Stimulated activated CD4-positive, alpha-beta T cell treated with anti-CD3 and anti-CD28 coated beads, Interleukin-12 subunit alpha, Interleukin-12 subunit beta, amount 100 ng/mL, for 24 hours (primary cell): ENCODE measurements around the gene RAB4A.
"Not testable (repeated sequence)": the region's sequence is repeated elsewhere in the genome, so short reads cannot be mapped to it uniquely, and the experiment has no call there.

Experiments
- DNase-seq, 2 experiments: peaks; one replicate each; pipeline ENCODE4 v3.0.0-alpha.2; 2020; ENCODE audit warnings: low read depth in 2 of 2

Gene RAB4A

GRCh38 chr1:229298420-229298819 lies 27.5 kb downstream of the RAB4A start:
- DNase-seq, result no peak

- DNase-seq, result no peak
Measured at GRCh38 chr1:229298887-229299503, 28.1 kb downstream of the RAB4A start.

DNA sequence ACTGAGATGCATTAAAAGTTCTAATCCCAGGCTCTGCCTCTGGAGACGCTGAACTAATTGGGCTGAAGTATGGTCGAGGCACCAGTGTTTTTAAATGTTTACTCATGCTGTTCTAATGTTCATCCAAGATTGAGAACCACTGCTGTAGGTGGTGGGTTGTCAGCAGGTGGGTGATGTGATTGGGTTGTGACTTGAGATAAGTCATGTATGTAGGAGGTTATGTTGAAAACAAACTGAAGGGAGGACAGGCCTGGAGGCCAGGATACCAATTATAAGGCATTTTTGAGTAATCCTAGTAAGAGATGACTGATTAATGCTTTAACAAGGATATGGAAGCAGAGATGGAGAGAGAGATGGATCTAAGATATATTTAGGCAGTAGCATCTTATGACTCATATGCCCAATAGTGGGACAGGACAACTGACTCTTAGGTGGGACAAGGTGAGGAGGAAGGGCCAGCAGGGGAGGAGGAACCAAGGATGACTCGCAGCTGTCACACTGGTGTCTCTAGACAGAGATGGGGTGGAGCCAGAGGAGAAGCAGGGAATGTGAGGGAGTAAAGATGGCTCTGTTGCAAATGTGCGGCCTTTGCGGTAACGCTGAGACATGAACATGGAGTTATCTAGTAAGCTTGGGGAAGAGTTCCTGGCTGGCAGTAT lies 29.3 kb downstream of the RAB4A start:
- no peak for DNase-seq

DNA sequence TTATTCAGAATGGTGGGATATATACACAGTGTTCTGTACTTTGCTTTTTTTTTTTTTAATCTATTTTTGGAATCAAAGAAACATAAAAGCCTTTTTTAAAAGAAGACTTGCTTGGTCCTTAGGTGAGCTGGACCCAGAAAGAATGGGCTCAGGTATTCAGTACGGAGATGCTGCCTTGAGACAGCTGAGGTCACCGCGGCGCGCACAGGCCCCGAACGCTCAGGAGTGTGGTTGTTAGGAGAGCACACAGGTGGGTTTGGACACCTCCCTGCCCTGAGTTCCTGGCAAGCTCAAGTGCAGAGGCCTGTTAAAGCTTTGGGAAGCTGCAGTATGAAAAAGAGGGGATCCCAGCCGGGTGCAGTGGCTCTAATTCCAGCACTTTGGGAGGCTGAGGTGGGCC lies 31.8 kb downstream of the RAB4A start:
- DNase-seq, result no peak

- no peak for DNase-seq
Measured at GRCh38 chr1:229303855-229304254, 32.9 kb downstream of the RAB4A start.

GRCh38 chr1:229305392-229305791 lies 34.5 kb downstream of the RAB4A start:
- no peak for DNase-seq

DNA sequence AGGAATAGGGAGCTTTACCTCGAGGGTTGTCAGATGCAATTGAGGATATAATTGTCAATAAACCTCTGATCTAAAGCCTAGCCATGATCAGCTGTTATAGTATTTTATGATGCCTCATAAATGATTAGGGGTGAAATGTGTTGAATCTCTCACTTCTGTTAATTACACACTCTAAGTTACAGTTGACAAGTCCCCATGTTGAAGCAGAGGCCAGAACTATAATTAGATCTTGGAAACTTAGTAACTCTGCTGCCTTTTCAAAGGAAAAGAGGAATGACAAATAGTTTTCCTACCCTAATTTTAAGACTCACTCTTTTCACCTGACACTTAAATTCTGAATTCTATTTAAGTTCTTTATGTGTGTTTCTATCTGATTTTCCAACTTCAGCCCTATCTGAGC lies 38.2 kb downstream of the RAB4A start:
- DNase-seq, result no peak

- no peak for DNase-seq
Measured at GRCh38 chr1:229309684-229310083, 38.8 kb downstream of the RAB4A start.

DNA sequence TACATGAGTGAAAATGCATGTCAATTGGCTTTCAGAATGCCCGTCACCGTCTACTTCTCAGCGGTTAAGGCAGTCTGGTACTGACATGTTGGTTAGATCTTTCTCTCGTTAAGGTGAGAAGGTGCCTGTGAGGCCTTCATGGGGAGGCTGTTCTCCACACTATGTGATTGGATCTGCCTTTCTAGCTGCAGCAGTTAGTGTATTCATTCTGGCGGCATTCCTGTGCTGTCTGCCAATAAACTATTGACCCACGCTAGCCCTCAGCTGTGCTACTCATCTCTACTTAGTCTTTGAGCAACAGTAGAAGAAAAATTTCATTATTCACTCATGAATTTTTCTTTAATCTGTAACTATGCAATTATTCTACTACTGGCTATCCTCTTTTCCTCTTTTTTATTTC lies 39.9 kb downstream of the RAB4A start:
- no peak for DNase-seq

- no peak for DNase-seq
Measured at GRCh38 chr1:229316166-229316565, 45.3 kb downstream of the RAB4A start.

DNA sequence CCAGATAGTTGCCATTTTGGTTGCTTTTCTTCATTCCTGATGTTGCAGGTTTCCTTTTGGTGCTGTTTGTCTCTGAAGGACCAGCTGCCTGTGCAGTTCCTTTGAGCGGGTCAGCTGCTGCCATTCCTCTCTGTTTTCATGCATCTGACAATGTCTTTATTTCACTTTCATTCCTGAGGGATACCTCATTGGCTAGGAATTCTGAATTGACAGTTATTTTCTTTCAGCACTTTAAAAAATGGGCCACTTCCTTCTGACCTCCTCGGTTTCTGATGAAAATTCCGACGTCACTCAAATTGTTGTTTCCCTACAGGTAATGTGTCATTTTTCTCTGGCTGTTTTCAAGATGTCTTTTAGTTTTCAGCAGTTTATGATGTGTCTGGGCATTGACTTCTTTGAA lies 47.1 kb downstream of the RAB4A start:
- no peak for DNase-seq

GRCh38 chr1:229319487-229319886 lies 48.6 kb downstream of the RAB4A start:
- no peak for DNase-seq

GRCh38 chr1:229323201-229323600 lies 52.3 kb downstream of the RAB4A start:
- DNase-seq, result no peak

DNA sequence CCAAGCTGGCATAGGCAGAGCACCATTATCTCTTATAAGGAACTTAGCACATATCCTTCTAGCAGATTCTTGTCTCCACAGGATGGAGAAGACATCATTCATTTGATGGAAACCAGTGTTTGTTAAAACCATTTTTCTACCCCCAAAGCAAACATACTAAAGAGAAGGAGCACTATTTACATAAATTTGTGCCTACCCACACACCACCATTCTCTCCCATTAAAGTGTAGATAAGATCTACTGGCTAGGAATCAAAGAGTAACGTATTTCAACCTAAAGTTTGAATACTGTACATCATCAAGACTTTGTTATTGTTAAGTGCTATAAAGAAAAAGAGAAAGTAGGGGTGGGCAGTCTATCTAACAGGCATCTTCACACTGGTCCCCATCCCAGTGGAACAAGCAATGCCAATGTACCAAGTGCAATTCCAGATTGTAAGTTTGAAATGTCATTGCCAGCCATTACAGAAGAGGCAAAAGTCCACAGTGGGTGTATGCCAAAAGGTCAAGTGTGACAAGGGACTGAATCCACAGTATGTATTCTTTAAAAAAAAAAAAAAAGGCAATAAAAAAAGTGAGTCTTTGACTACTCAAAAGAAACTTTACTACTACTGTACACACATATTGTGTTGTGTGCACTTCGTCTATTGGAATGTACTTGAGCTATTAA lies 53.1 kb downstream of the RAB4A start:
- DNase-seq, result no peak

DNA sequence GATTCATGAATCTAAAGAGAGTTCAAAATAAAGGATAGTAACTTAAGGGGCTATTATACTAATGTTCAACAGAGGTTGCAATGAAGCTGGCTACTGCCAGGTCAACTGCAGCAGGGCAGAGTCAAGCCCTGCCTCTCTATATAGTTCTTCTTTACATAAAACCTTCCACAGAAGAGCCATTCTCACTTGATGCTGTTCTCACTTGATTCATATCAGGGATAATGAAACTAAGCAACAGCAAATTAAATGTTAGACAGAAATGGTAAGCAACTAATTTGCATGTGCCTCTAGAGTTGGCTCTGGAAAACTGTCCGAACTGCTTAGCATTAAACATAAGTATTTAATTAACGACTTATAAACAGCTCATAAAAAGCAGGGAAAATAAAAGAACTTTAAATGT lies 54.5 kb downstream of the RAB4A start:
- DNase-seq, result no peak

- no peak for DNase-seq
Measured at GRCh38 chr1:229325853-229326487, 55.1 kb downstream of the RAB4A start.

DNA sequence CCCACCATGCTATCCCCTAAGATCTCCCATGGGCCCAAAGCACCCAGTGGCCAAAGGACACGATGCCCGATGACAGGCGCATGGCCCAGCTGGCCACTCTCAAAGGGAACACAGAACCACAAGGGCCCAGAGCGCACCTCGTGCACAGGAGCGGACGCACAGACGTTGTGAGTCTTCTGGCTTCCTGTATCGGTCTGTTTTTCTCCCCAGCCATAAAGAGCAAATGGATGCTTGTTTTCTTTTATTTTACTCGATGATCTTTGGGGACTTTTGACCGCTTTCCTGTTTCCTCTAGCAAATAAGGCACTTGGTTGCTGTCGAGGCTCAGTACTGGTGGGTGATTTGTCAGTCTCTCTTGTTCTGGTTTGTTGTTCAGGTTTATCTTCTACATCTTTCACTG lies 55.7 kb downstream of the RAB4A start:
- DNase-seq, result no peak

DNA sequence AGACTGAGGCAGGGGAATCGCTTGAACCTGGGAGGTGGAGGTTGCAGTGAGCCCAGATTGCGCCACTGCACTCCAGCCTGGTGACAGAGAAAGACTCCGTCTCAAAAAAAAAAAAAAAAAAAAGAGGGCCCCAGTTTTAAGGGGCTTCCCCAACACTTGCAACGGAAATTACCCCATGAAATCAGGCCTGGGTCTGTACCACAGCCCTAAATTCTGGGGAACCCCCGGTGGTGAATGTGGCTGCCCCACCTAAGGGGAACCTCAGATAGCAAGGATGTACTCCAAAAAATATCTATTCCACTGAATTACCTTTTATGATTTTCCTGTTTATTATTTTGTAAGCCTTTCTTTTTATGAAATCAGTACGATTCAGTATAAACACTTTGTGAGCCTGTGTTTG lies 56.9 kb downstream of the RAB4A start:
- DNase-seq, result not testable (repeated sequence)

- DNase-seq, result no peak
Measured at GRCh38 chr1:229328598-229329362, 57.9 kb downstream of the RAB4A start.

DNA sequence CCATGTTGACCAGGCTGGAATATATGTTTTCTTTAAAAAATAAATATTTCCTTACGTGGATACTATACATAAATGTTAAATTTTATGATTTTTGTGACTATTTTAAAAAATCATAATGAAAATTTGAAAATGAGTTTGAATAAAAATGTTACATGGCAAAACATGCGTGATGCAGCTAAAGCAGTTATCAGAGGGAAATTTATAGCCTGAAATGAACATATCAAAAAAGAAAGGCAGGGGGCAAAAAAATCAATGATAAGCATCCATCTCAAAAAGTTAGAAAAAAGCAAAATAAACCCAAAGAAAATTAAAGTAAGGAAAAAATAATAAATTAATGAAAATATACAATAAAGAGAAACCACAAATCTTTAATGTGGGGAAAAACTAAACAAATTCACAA lies 63.4 kb downstream of the RAB4A start:
- no peak for DNase-seq

DNA sequence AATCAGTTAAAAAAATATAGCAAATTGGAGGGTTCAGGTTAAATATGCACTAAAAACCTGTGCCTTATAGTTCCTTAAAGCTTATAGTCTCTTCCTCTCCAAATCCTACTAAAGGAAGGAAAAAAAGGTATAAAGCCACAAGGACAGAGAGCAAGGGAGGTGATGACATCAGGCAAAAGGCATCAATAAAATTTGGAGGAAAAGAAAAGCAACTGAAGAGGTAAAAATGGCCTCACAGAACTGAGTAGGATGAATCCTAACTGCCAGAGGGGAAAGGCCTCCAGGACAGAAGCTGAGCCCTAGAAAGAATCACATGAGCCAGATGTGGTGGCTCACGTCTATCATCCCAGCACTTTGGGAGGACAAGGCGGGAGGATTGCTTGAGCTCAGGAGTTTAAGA lies 63.8 kb downstream of the RAB4A start:
- DNase-seq, result no peak

GRCh38 chr1:229336345-229336744 lies 65.4 kb downstream of the RAB4A start:
- DNase-seq, result no peak
